GM18511 (cell line): Measurements from ENCODE around the gene MYO5A.
A peak's percentile ranks its signal among the peaks of the same experiment; 100 is the strongest.

Source experiments
- ATAC-seq: cut with Tn5 transposase; IDR thresholded peaks from one replicate; pipeline ENCODE4 v1.9.1; 2021; ENCODE audit warnings: mild to moderate bottlenecking, moderate library complexity; ENCODE audit not compliant: unreplicated experiment

Gene MYO5A

DNA sequence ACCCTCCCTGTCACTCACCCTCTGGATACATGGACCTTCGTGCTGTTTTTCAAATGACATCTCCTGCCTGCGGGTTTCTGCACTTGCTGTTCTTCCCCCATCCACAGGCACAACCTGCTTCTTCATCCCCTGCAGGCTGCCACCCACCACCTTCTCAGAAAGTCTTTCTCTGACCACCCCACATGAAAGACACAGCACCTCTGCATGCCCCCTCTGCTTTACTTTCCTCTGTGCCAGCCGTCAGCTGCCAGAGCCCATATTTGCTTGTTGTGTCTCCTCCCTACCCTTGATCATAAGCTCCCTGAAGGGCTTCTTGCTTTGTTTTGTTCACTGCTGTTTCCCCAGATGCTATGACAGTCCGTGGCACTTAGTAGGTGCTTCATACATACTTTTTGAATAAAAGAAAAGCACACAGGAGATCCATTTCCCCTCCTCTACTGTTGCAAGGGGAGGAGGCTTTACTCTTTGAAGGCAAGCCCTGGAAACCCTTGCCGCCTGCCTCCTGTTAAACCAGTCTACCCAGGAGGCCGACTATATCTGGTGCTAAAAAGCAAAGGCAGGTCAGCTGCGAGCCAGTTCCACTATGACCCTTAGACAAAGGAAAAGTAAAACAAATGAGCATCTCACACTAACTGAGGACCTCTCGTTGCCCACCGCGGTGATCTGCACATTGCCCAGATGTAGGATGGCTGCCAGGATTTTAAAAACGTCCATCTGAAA, 265.0 kb downstream of the MYO5A start:
- ATAC-seq = no peak

DNA sequence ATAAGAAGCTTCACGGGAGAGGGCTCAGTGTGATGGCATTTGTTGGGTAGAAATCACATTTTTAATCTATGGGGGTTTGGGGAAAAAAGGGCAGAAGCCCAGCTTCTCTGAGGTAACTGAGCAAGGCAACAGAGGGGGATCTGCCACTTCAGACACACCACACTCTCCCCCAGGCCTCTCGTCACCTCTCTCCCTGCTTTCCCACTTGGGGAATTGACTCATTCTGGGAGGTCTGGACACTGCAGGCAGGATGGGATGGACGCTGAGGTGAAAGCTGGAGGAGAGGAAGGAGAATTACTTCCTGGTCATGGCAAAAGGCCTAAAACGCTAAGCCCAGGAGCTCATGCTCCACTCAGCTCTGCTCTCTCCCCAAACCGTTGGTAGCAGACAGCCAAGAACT, 266.3 kb downstream of the MYO5A start:
- ATAC-seq = no peak

DNA sequence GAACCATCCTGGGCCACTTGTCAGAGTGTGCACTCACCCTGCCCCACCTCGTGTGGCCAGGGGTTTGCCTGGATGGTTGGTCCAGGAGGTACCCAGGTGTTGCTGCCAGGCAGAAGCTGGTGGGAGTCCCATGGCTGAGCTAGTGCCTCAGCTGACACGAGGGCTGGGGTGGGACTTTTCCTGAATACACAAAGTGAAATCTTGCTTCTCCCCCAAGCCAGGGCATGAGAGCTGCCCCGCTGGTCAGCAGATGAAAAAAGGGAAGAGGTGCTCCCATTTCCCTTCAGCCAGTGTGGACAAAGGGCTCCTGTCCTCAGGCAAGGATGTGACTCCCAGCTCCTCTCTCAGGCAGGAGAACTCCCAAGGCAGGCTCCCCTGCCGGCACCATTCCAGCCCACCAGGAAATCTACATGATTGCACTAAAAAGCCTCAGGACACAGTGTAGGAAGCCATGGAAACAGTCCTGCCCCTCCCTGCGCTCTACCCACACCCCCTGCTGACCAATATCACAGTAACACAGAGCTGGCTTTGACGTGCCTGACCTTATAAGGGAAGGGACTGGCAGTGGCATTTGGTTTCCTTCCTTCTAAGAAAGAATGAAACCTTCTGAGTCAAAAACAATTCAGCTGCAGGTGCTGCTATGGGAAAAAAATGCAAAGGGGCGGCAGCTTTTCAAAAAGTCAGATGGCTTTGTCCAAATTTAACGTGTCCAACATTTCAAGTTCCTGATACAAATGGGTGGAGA, 267.0 kb downstream of the MYO5A start:
- ATAC-seq = peak; percentile 100

DNA sequence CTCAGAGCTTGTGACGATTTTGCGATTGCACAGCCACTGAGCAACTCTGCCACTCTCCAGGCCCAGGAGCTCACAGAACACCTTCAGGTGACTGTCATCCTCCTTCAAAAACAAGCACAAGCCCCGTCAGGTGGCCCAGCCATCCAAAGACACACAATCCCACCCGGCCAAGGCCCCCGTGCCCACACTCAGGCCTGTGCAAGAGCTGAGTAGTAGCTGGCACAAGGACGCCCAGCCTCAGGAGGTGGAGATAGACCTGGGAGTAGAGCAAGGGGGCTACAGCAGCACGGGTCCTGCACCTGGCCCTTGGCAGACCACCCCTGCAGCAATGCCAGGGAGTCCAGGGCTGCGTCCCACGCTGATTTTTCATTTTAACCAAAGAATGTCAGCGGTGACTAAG, 267.7 kb downstream of the MYO5A start:
- no peak for ATAC-seq

DNA sequence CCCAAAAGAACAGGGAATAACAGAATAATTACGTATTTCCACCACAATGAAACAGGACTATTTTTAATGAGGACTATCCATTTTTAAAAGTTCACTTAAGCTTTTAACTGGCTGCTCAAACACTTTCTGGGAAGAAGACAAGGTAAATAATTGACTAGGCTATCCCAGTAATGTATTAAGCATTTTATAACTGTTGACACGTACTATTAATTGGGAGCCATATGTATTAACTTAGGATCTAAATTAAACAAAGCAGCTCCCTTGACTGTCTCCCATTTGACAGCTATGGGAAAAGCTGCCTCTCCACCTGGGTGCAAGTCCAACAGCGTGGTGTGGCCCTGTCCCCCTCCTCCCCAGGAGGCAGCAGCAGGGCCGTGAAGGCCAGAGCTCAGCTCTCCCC, 269.2 kb downstream of the MYO5A start:
- ATAC-seq = no peak

DNA sequence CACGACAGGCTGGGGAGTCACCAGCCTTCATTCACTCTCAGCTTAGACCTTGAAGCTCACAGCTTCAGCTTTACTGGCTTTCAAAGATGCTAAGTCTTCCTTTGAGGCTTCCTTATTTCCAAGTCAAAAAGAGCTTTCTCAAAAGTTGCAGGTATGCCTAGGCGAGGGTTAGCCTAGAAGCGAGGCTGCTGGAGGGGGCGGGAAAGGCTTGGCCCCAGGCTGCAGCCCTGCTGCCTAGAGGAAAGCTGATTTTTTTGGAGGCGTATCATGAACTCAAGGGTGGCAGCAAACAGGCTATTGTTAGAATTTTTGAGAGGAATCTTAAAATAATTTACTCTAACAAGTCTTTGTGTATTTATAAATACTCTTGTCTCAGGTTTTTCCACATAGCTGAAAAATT, 270.2 kb downstream of the MYO5A start:
- ATAC-seq = no peak

DNA sequence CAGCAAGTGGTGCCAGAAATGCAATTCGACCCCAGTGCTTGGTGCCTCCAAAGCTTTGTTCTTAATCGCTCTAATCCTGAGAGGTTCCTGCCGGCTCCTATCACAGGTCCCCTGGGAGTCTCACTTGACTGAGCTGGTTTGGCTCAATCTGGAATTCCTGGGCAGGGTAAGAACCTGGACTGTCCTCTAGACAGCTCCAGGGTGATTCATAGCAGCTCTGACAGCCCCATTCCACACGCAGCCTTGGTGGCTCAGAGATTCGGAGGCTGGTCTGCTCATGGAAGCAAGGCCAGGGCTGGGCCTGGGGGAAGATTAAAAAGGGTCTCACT, 271.0 kb downstream of the MYO5A start:
- no peak for ATAC-seq
